Measurements from ENCODE around the gene TRPV2. TPM values are rescaled to one million over a fixed set of nuclear protein-coding genes. Genes with fewer than 3 reads are reported as not detected.
A peak's percentile ranks its signal among the peaks of the same experiment; 100 is the strongest.

The TRPV2 gene
- total and polyA plus RNA-seq, 9 of the 15 experiments (the other 6 are each of a cell fraction or from before 2014, with no cell fraction given) = 10.0 to 97.5 (median 30.3) TPM

GRCh38 chr17:16383772-16384287 lies 31.5 kb upstream of the TRPV2 start (continued):
- TF ChIP-seq ZMIZ1 (IDR thresholded peaks at IDR 0.05; ENCODE audit: low read depth in 2 of 2, low read length in 2 of 2) = no peak
- TF ChIP-seq MCM3 (IDR thresholded peaks at IDR 0.05) = no peak
- TF ChIP-seq MGA (IDR thresholded peaks at IDR 0.05) = peak; percentile 27; the same call in 1 of the 2 replicates
- no peak for TF ChIP-seq EP300 (IDR thresholded peaks at IDR 0.05; ENCODE audit: low read length)
- no peak for TF ChIP-seq DPF2 (IDR thresholded peaks at IDR 0.05)
- no peak for TF ChIP-seq ZNF23 (CRISPR knock-in tag; IDR thresholded peaks at IDR 0.05)
- no peak for TF ChIP-seq ZC3H8 (IDR thresholded peaks at IDR 0.05)
- no peak for TF ChIP-seq CREB3L1 (IDR thresholded peaks at IDR 0.05; ENCODE audit: borderline replicate concordance, low read depth)
- TF ChIP-seq BACH1 (tag; IDR thresholded peaks at IDR 0.05) = no peak
- TF ChIP-seq TRIM24 (IDR thresholded peaks at IDR 0.05) = no peak
- TF ChIP-seq CHD4 (IDR thresholded peaks at IDR 0.05; ENCODE audit: insufficient read depth, insufficient replicate concordance, low read depth, low read length, poor library complexity, severe bottlenecking) = no peak
- TF ChIP-seq ZNF124 (CRISPR knock-in tag; IDR thresholded peaks at IDR 0.05) = no peak
